Measurements from ENCODE around the gene PRR36.
A peak's percentile ranks its signal among the peaks of the same experiment; 100 is the strongest.
"Not testable (repeated sequence)": the region's sequence is repeated elsewhere in the genome, so short reads cannot be mapped to it uniquely, and the experiment has no call there.

PRR36 gene

GRCh38 chr19:7874076-7874896 lies at the start of gene PRR36:
PRR36 (minus strand) TSS chr19:7874390; CDS start chr19:7873689, 701 bp downstream.
- no peak for DNase-seq

GRCh38 chr19:7923295-7924191 lies 49.4 kb upstream of the PRR36 start:
- DNase-seq, result no peak

- DNase-seq, result no peak
Observed at GRCh38 chr19:7922836-7923195, 48.6 kb upstream of the PRR36 start.

- DNase-seq, result no peak
Observed at GRCh38 chr19:7921967-7922835, 48.0 kb upstream of the PRR36 start.

GRCh38 chr19:7921302-7921966 lies 47.2 kb upstream of the PRR36 start:
- DNase-seq, result no peak

- peak; percentile 100 for DNase-seq
Observed at GRCh38 chr19:7920519-7921301, 46.5 kb upstream of the PRR36 start.

GRCh38 chr19:7919610-7920518 lies 45.7 kb upstream of the PRR36 start, which contains the start of gene SNAPC2:
SNAPC2 (plus strand) TSS chr19:7920338; CDS start chr19:7920367, 29 bp downstream.
- peak; percentile 95 for DNase-seq

- DNase-seq, result no peak
Observed at GRCh38 chr19:7918615-7919421, 44.6 kb upstream of the PRR36 start.

- not testable (repeated sequence) for DNase-seq
Observed at GRCh38 chr19:7918062-7918614, 43.9 kb upstream of the PRR36 start.

GRCh38 chr19:7917267-7918061 lies 43.3 kb upstream of the PRR36 start:
- DNase-seq, result peak; percentile 62

GRCh38 chr19:7916955-7917266 lies 42.7 kb upstream of the PRR36 start:
- DNase-seq, result no peak

- DNase-seq, result peak; percentile 39
Observed at GRCh38 chr19:7916103-7916954, 42.1 kb upstream of the PRR36 start.

GRCh38 chr19:7915250-7916102 lies 41.3 kb upstream of the PRR36 start:
- no peak for DNase-seq

GRCh38 chr19:7914598-7915045 lies 40.4 kb upstream of the PRR36 start, which contains the start of gene TGFBR3L:
TGFBR3L (plus strand) TSS chr19:7914830.
- no peak for DNase-seq

- DNase-seq, result no peak
Observed at GRCh38 chr19:7914099-7914498, 39.9 kb upstream of the PRR36 start.

- no peak for DNase-seq
Observed at GRCh38 chr19:7913652-7914051, 39.5 kb upstream of the PRR36 start.

Data from activated CD4-positive, alpha-beta T cell treated with anti-CD3 and anti-CD28 coated beads, Interleukin-2, amount 50 U/mL, for 1 hour (primary cell).